ENCODE results near the gene NFATC1. TPM values are rescaled to one million over a fixed set of nuclear protein-coding genes. Genes with fewer than 3 reads are reported as not detected.

NFATC1 gene
- total and polyA plus RNA-seq, 7 experiments from 2014 or later = 27.1 to 87.2 (median 53.4) TPM

- Mint-ChIP-seq H3K4me1 (peaks cover 14 to 42% (median 36%) of the 10 kb centered on the region in 7 donors), H3K9me3 (peaks cover 0 to 4% (median 0%) of the 10 kb centered on the region in 11 donors), H3K4me3 (peak overlapping the region in 1 of 10 donors; percentile 29), H3K27me3 (no peaks in the 10 kb centered on the region), H3K27ac (peak overlapping the region in 3 of 9 donors; percentile 17 to 52 (median 29)), H3K36me3 (peaks cover 0 to 12% (median 2%) of the 10 kb centered on the region in 5 donors)
- ChIA-PET CTCF (no interaction called here), POLR2A (interaction anchor here (1.1 to 1.5 kb wide), 2 partner anchors 27 to 33 kb away, joined by 3 read pairs; no protein-coding TSS in a partner anchor)
- H3K27ac ChIP-seq (ENCODE audit: low read depth, low read length) = no peak overlapping the region
- H3K4me1 ChIP-seq (ENCODE audit: control insufficient read depth in 2 of 2, insufficient read depth in 2 of 2, low read length in 2 of 2) = no peaks in the 10 kb centered on the region
- no peaks in the 10 kb centered on the region for H3K9me3 ChIP-seq (ENCODE audit: control insufficient read depth in 2 of 3, low read length in 3 of 3)
- peak; percentile 11 for ATAC-seq
- peaks cover 0 to 54% (median 3%) of the 10 kb centered on the region in 3 experiments for H3K36me3 ChIP-seq (ENCODE audit: control insufficient read depth in 2 of 3, insufficient read depth in 3 of 3, low read length in 3 of 3)
- no peak for DNase-seq
- intact Hi-C loops (cut with micrococcal nuclease) = no loop called here
- no peak overlapping the region for H3K4me3 ChIP-seq (ENCODE audit: low read length)
- H3K27me3 ChIP-seq (ENCODE audit: control insufficient read depth in 2 of 2, insufficient read depth in 2 of 2, low read length in 2 of 2) = no peaks in the 10 kb centered on the region
These were observed 36.8 kb downstream of the NFATC1 start for GRCh38 chr18:79432376-79433120.

- intact Hi-C loops (cut with micrococcal nuclease) = no loop called here
- H3K4me1 Mint-ChIP-seq = peaks cover 13 to 45% (median 39%) of the 10 kb centered on the region in 7 donors
- H3K27ac Mint-ChIP-seq = peak overlapping the region in 1 of 9 donors; percentile 31
These were observed 37.7 kb downstream of the NFATC1 start for GRCh38 chr18:79433431-79433830.

GRCh38 chr18:79434607-79435401, 39.1 kb downstream of the NFATC1 start:
- Histone ChIP-seq H3K36me3 (ENCODE audit: control insufficient read depth in 2 of 3, insufficient read depth in 3 of 3, low read length in 3 of 3) (peaks cover 0 to 54% (median 3%) of the 10 kb centered on the region in 3 experiments), H3K27ac (ENCODE audit: low read depth, low read length) (no peak overlapping the region), H3K27me3 (ENCODE audit: control insufficient read depth in 2 of 2, insufficient read depth in 2 of 2, low read length in 2 of 2) (no peaks in the 10 kb centered on the region), H3K9me3 (ENCODE audit: control insufficient read depth in 2 of 3, low read length in 3 of 3) (no peaks in the 10 kb centered on the region), H3K4me1 (ENCODE audit: control insufficient read depth in 2 of 2, insufficient read depth in 2 of 2, low read length in 2 of 2) (peaks cover 0 to 14% of the 10 kb centered on the region in 2 donors), H3K4me3 (ENCODE audit: low read length) (no peak overlapping the region)
- ChIA-PET POLR2A (no interaction called here), CTCF (no interaction called here)
- no peak for DNase-seq
- peak overlapping the region in 5 of 9 donors; percentile 25 to 75 (median 63) for H3K27ac Mint-ChIP-seq
- no peak for ATAC-seq
- peak overlapping the region in 1 of 10 donors; percentile 4 for H3K4me3 Mint-ChIP-seq
- H3K4me1 Mint-ChIP-seq = peaks cover 17 to 46% (median 38%) of the 10 kb centered on the region in 7 donors
- peaks cover 0 to 16% (median 2%) of the 10 kb centered on the region in 5 donors for H3K36me3 Mint-ChIP-seq
- no peaks in the 10 kb centered on the region for H3K27me3 Mint-ChIP-seq
- H3K9me3 Mint-ChIP-seq = no peaks in the 10 kb centered on the region
- intact Hi-C loops (cut with micrococcal nuclease) = no loop called here

More at GRCh38 chr18:79433431-79433830, 37.7 kb downstream of the NFATC1 start:
- ATAC-seq (no peak), DNase-seq (no peak)
- Histone ChIP-seq H3K9me3 (ENCODE audit: control insufficient read depth in 2 of 3, low read length in 3 of 3) (no peaks in the 10 kb centered on the region), H3K4me3 (ENCODE audit: low read length) (no peak overlapping the region), H3K27me3 (ENCODE audit: control insufficient read depth in 2 of 2, insufficient read depth in 2 of 2, low read length in 2 of 2) (no peaks in the 10 kb centered on the region), H3K4me1 (ENCODE audit: control insufficient read depth in 2 of 2, insufficient read depth in 2 of 2, low read length in 2 of 2) (peaks cover 0 to under 1% of the 10 kb centered on the region in 2 donors), H3K36me3 (ENCODE audit: control insufficient read depth in 2 of 3, insufficient read depth in 3 of 3, low read length in 3 of 3) (peaks cover 0 to 54% (median 3%) of the 10 kb centered on the region in 3 experiments), H3K27ac (ENCODE audit: low read depth, low read length) (no peak overlapping the region)
- Mint-ChIP-seq H3K4me3 (no peak overlapping the region), H3K36me3 (peaks cover 0 to 12% (median 2%) of the 10 kb centered on the region in 5 donors), H3K9me3 (peaks cover 0 to 4% (median 0%) of the 10 kb centered on the region in 11 donors), H3K27me3 (no peaks in the 10 kb centered on the region)
- POLR2A ChIA-PET = interaction anchor here (1.1 to 1.5 kb wide), 2 partner anchors 28 to 34 kb away, joined by 3 read pairs; no protein-coding TSS in a partner anchor
- CTCF ChIA-PET = no interaction called here

GRCh38 chr18:79436556-79437275, 41.0 kb downstream of the NFATC1 start:
- Histone ChIP-seq H3K4me3 (ENCODE audit: low read length) (no peak overlapping the region), H3K9me3 (ENCODE audit: control insufficient read depth in 2 of 3, low read length in 3 of 3) (no peaks in the 10 kb centered on the region), H3K4me1 (ENCODE audit: control insufficient read depth in 2 of 2, insufficient read depth in 2 of 2, low read length in 2 of 2) (peaks cover 0 to 21% of the 10 kb centered on the region in 2 donors), H3K27ac (ENCODE audit: low read depth, low read length) (no peak overlapping the region), H3K27me3 (ENCODE audit: control insufficient read depth in 2 of 2, insufficient read depth in 2 of 2, low read length in 2 of 2) (no peaks in the 10 kb centered on the region), H3K36me3 (ENCODE audit: control insufficient read depth in 2 of 3, insufficient read depth in 3 of 3, low read length in 3 of 3) (peaks cover 0 to 72% (median 3%) of the 10 kb centered on the region in 3 experiments)
- ATAC-seq (no peak), DNase-seq (no peak)
- H3K27ac Mint-ChIP-seq = peak overlapping the region in 1 of 9 donors; percentile 14
- intact Hi-C loops (cut with micrococcal nuclease) = no loop called here
- no peak overlapping the region for H3K4me3 Mint-ChIP-seq
- peaks cover 0 to 17% (median 0%) of the 10 kb centered on the region in 5 donors for H3K36me3 Mint-ChIP-seq
- POLR2A ChIA-PET = no interaction called here
- H3K4me1 Mint-ChIP-seq = peaks cover 13 to 59% (median 42%) of the 10 kb centered on the region in 7 donors
- no peaks in the 10 kb centered on the region for H3K9me3 Mint-ChIP-seq
- H3K27me3 Mint-ChIP-seq = no peaks in the 10 kb centered on the region
- CTCF ChIA-PET = no interaction called here

- intact Hi-C loops (cut with micrococcal nuclease) = loop anchor here in 1 of 2 donors (1.0 kb wide), 1 partner anchor 85 kb away; no protein-coding TSS in a partner anchor
- Histone ChIP-seq H3K9me3 (ENCODE audit: control insufficient read depth in 2 of 3, low read length in 3 of 3) (no peaks in the 10 kb centered on the region), H3K4me3 (ENCODE audit: low read length) (no peak overlapping the region), H3K4me1 (ENCODE audit: control insufficient read depth in 2 of 2, insufficient read depth in 2 of 2, low read length in 2 of 2) (peaks cover 0 to 21% of the 10 kb centered on the region in 2 donors), H3K27me3 (ENCODE audit: control insufficient read depth in 2 of 2, insufficient read depth in 2 of 2, low read length in 2 of 2) (no peaks in the 10 kb centered on the region), H3K27ac (ENCODE audit: low read depth, low read length) (no peak overlapping the region), H3K36me3 (ENCODE audit: control insufficient read depth in 2 of 3, insufficient read depth in 3 of 3, low read length in 3 of 3) (peaks cover 0 to 72% (median 0%) of the 10 kb centered on the region in 3 experiments)
- peak overlapping the region in 8 of 10 donors; percentile 33 to 67 (median 50) for H3K4me3 Mint-ChIP-seq
- H3K36me3 Mint-ChIP-seq = peaks cover 0 to 17% (median 0%) of the 10 kb centered on the region in 5 donors
- peaks cover 14 to 56% (median 41%) of the 10 kb centered on the region in 7 donors for H3K4me1 Mint-ChIP-seq
- H3K27ac Mint-ChIP-seq = peak overlapping the region in 7 of 9 donors; percentile 41 to 96 (median 87)
- ATAC-seq = no peak
- H3K9me3 Mint-ChIP-seq = no peaks in the 10 kb centered on the region
- CTCF ChIA-PET = interaction anchor here (0.7 to 1.4 kb wide), 2 partner anchors 60 to 92 kb away, joined by 3 read pairs; no protein-coding TSS in a partner anchor
- no peak for DNase-seq
- POLR2A ChIA-PET = interaction anchor here (0.8 to 1.2 kb wide), 2 partner anchors 12 to 40 kb away, joined by 3 to 5 read pairs; no protein-coding TSS in a partner anchor
- H3K27me3 Mint-ChIP-seq = no peaks in the 10 kb centered on the region
These were observed 42.6 kb downstream of the NFATC1 start for GRCh38 chr18:79438089-79438897.
